Esophagus squamous epithelium (tissue), 5 donors: ENCODE measurements around the gene POLH. TPM values are rescaled to one million over a fixed set of nuclear protein-coding genes. Genes with fewer than 3 reads are reported as not detected.
"Not testable (repeated sequence)": the region's sequence is repeated elsewhere in the genome, so short reads cannot be mapped to it uniquely, and the experiment has no call there.

Source experiments
- DNase-seq: peaks from one replicate; lab custom pipeline; 2025; lab: John Stamatoyannopoulos, UW
- H3K27ac ChIP-seq, 4 donors: fragments of 200-600 bp; sonication (generic); one replicate each; pipeline ENCODE4 v1.5.1; 2016 to 2019; ENCODE audit warnings: mild to moderate bottlenecking in 1 of 4
- H3K27me3 ChIP-seq, 4 donors: fragments of 200-600 bp; sonication (generic); 1 replicate in 3 of 4; 2 replicates in 1 of 4; pipeline versions ENCODE4 v1.5.1 to v1.6.0; 2017 to 2021; ENCODE audit warnings: antibody characterized with exemption in 1 of 4
- H3K36me3 ChIP-seq, 3 donors: fragments of 200-600 bp; sonication (generic); one replicate each; pipeline ENCODE4 v1.5.1; 2016 to 2019
- H3K4me1 ChIP-seq, 3 donors: fragments of 200-600 bp; sonication (generic); one replicate each; pipeline ENCODE4 v1.5.1; 2017 to 2019
- H3K4me3 ChIP-seq, 4 donors: fragments of 200-600 bp; sonication (generic); 1 replicate in 3 of 4; 2 replicates in 1 of 4; pipeline ENCODE4 v1.5.1; 2016 to 2019; ENCODE audit warnings: mild to moderate bottlenecking in 2 of 4, moderate library complexity in 1 of 4
- H3K9me3 ChIP-seq, 3 donors: fragments of 200-600 bp; sonication (generic); one replicate each; pipeline ENCODE4 v1.5.1; 2016 to 2019
- POLR2A ChIP-seq, 4 donors: fragments of 450-650 bp; IDR thresholded peaks; one replicate each; pipeline ENCODE4 v1.6.1; 2017; ENCODE audit warnings: antibody characterized with exemption in 4 of 4, mild to moderate bottlenecking in 4 of 4, moderate library complexity in 3 of 4
- WGBS, 2 donors: methylation state at CpG; one replicate each; pipeline ENCODE4 v1.1.5; 2018; 5-methylcytosine and 5-hydroxymethylcytosine counted together
- intact Hi-C: fragments of 100-400 bp; cut with DNase I; formaldehyde crosslinking; loops from one replicate; pipeline ENCODE4 v1.15.0; 2022
- total RNA-seq, 4 donors: library from RNA; depleted of rRNA; stranded (reverse); fragments of >200 nt; gene quantifications; one replicate each; pipeline ENCODE4 v1.1.0, GENCODE V29; 2016
- TF ChIP-seq, protein P1 (sequence below), 6 experiments: fragments of 450-650 bp in 4 of 6; fragments of 200-600 bp in 2 of 6; sonication (generic) in 2 of 6; IDR thresholded peaks; one replicate each; pipeline ENCODE4 v1.5.1; 2016 to 2019; ENCODE audit warnings: antibody characterized with exemption in 6 of 6, mild to moderate bottlenecking in 4 of 6, moderate library complexity in 4 of 6
- donor health status: DM: yes; HTN: yes; CAD: no.

Gene POLH
- total RNA-seq, 4 donors from 2014 or later: 5.3 to 14.8 (median 12.4) TPM

DNA sequence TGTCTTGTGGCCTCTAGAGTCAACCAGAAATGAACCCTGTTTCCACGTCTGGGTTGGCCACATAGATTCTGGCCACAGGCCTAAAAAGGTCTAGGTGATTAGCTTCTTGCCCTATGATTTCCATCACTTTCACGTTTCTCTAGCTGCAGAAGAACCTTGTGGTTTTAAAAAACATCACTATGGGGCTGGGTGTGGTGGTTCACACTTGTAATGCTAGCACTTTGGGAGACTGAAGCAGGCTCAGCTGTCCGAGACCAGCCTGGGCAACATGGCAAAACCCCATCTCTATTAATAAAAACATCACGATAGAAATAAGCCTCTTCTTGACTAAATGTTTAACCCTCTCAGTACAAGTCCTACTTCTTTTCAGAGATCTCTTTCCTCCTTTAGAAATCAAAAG is 31.5 kb upstream of the POLH start:
- WGBS, 2 donors: 58 to 62% methylated on average over 4 of the region's 4 CpGs
- TF ChIP-seq, protein P1, sequence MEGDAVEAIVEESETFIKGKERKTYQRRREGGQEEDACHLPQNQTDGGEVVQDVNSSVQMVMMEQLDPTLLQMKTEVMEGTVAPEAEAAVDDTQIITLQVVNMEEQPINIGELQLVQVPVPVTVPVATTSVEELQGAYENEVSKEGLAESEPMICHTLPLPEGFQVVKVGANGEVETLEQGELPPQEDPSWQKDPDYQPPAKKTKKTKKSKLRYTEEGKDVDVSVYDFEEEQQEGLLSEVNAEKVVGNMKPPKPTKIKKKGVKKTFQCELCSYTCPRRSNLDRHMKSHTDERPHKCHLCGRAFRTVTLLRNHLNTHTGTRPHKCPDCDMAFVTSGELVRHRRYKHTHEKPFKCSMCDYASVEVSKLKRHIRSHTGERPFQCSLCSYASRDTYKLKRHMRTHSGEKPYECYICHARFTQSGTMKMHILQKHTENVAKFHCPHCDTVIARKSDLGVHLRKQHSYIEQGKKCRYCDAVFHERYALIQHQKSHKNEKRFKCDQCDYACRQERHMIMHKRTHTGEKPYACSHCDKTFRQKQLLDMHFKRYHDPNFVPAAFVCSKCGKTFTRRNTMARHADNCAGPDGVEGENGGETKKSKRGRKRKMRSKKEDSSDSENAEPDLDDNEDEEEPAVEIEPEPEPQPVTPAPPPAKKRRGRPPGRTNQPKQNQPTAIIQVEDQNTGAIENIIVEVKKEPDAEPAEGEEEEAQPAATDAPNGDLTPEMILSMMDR (IDR thresholded peaks at IDR 0.05): no peak
- TF ChIP-seq POLR2A (IDR thresholded peaks at IDR 0.05): no peak
- no peak for DNase-seq
- Histone ChIP-seq H3K4me1 (no peaks in the 10 kb centered on the region), H3K9me3 (no peaks in the 10 kb centered on the region), H3K27me3 (no peaks in the 10 kb centered on the region), H3K36me3 (peaks cover 3 to 100% (median 21%) of the 10 kb centered on the region in 3 donors), H3K4me3 (no peak overlapping the region), H3K27ac (no peak overlapping the region)
- intact Hi-C loops: no loop called here

DNA sequence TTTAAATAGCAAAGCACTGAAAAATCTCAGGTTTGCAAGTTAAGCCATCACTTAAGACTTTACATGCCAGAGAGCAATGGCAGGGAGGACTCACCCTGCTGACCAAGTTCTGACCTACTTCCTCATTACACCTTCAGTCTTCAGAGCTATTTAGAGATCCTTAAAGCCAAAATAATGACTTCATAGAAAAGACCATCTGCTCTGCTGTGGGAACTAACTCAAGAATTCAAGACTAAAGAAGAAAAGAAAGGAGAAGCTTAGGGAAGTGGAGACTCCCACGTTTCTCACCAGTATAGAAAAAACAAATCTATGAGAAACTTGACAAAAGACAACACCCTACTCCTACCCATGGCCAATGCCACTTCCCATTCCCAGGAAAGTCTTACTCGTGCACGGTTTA is 28.8 kb upstream of the POLH start:
- no peaks in the 10 kb centered on the region for H3K4me1 ChIP-seq
- H3K4me3 ChIP-seq: no peak overlapping the region
- DNase-seq: no peak
- peaks cover 0 to 100% (median 39%) of the 10 kb centered on the region in 3 donors for H3K36me3 ChIP-seq
- intact Hi-C loops: no loop called here
- WGBS, 2 donors: 84 to 85% methylated on average over 3 of the region's 3 CpGs
- no peak overlapping the region for H3K27ac ChIP-seq
- TF ChIP-seq POLR2A (IDR thresholded peaks at IDR 0.05): no peak
- TF ChIP-seq, protein P1 (IDR thresholded peaks at IDR 0.05): no peak
- H3K27me3 ChIP-seq: no peaks in the 10 kb centered on the region
- no peaks in the 10 kb centered on the region for H3K9me3 ChIP-seq

DNA sequence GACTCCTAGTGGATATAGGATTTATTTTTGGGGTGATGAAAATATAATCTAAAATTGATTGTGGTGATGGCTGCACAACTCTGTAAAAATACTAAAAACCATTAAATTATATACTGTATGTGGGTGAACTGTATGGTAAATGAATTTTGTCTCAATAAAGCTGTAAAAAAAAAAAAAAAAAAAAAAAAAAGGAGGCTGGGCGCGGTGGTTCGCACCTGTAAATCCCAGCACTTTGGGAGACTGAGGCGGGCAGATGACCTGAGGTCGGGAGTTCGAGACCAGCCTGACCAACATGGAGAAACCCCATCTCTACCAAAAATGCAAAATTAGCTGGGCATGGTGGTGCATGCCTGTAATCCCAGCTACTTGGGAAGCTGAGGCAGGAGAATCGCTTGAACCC is 18.4 kb upstream of the POLH start:
- H3K27me3 ChIP-seq, DNase-seq, H3K9me3 ChIP-seq, intact Hi-C loops, H3K4me3 ChIP-seq, H3K4me1 ChIP-seq, H3K27ac ChIP-seq: not testable (repeated sequence)
- 91 to 99% methylated on average over 7 of the region's 7 CpGs for whole genome bisulfite sequencing, 2 donors
- H3K36me3 ChIP-seq: peaks cover 20 to 100% (median 44%) of the 10 kb centered on the region in 3 donors

DNA sequence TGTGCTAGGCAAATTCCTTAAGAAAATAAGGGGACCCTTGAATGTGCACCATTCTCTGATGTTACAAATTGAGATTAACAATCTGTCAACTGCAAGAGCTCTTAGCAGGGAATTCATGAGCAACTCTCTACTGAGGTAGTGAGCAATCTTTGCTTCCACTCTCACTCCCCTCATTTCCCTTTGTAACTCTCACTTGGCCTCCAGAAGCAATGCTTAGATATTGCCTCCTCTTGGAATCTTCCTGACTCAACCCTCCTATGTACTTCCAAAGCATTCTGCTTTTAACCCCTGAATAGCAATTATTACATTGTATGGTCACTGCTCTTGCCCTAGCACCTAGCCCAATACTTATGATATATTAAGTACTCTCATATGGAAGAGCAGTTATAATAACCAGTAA is 16.7 kb upstream of the POLH start:
- Histone ChIP-seq H3K27me3 (no peaks in the 10 kb centered on the region), H3K27ac (no peak overlapping the region), H3K4me3 (no peak overlapping the region), H3K9me3 (no peaks in the 10 kb centered on the region), H3K4me1 (no peaks in the 10 kb centered on the region), H3K36me3 (peaks cover 20 to 100% (median 56%) of the 10 kb centered on the region in 3 donors)
- TF ChIP-seq, protein P1 (IDR thresholded peaks at IDR 0.05): no peak
- no peak for TF ChIP-seq POLR2A (IDR thresholded peaks at IDR 0.05)
- intact Hi-C loops: no loop called here
- no peak for DNase-seq

DNA sequence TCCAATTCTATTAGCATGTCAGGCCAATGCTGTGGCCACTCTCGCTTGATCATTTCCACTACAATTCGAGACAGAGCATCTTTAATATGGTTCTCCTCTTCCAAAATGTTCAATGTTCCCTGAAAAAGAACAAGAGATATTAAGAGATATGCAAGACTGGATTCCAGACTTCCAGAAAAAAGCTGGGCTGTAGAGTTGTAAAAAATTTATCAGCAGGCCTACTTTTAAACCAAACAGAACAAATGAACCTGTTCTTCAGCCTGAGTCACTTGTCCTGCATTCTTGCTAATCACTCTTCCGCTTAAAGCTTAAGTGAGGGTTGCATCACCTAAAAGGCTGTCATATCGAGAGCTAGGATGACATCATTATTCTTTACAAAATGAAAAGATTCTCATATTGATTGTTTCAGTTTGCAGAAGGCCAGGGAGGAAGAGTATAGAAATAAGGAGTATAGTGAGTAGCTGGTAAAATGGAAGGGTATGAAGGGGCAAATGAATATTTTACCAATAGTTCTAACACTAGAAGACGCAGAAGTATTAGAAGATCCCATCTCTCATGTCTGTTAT is 5.0 kb upstream of the POLH start:
- Histone ChIP-seq H3K27ac (peak overlapping the region in 3 of 4 donors; percentile 12 to 52 (median 23)), H3K4me3 (no peak overlapping the region), H3K4me1 (peaks cover 0 to 26% (median 0%) of the 10 kb centered on the region in 3 donors), H3K36me3 (peaks cover 4 to 75% (median 7%) of the 10 kb centered on the region in 3 donors), H3K27me3 (no peaks in the 10 kb centered on the region), H3K9me3 (no peaks in the 10 kb centered on the region)
- no peak for DNase-seq
- 59 to 69% methylated on average over 5 of the region's 5 CpGs for WGBS, 2 donors
- intact Hi-C loops: no loop called here
- TF ChIP-seq POLR2A (IDR thresholded peaks at IDR 0.05): no peak
- TF ChIP-seq, protein P1 (IDR thresholded peaks at IDR 0.05): no peak
